ENCODE data around the gene HLA-DQA1.
A peak's percentile ranks its signal among the peaks of the same experiment; 100 is the strongest.

Gene HLA-DQA1

DNA sequence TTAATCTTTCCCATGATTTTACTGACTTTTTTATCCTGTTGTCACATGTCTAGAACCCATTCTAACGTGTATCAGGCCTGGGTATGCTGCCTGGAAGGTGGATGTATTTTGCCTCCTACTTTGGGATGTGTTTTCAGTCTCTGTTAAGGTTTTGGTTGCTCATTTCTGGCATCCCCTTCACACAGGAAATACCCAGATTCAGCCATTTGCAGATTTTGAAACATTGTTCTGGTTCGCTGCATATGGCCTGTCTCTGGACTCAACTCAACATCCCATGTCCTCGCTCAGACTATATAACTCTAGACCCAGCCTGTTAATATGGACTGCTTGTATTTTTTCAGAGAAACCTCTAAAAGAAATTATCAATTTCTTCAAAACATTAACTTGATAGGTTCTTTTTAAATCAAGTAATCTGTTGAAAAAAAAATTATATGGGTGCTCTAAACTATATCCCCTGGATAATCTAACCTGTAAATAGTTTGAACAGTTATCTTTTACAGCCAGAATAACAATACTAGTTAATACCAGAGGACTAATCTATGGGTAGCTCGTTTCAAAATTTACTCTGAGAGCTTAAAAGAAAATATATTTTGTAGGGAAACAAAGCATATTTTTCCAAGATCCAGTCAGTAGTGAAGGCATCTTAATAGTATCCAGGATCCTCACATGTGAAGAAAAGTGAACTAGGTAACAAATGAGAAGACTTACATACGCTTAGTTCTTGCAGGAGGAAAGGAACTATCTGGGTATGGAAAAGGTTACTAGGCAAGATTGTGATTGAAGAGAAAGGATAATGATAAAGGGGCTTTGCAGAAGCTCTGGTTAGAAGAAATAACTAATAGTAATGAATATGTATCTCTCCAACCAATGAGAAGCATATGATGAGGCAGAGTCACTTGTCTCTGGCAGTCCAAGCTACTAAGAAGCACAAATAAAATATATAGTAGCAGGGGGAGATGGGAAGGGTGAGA, 52.6 kb downstream of the HLA-DQA1 start:
- Mint-ChIP-seq H3K9me3 (no peaks in the 10 kb centered on the region), H3K27ac (peak overlapping the region; percentile 26), H3K36me3 (ENCODE audit: low read depth) (no peaks in the 10 kb centered on the region), H3K4me1 (ENCODE audit: low read depth) (peaks cover 26% of the 10 kb centered on the region), H3K4me3 (no peak overlapping the region), H3K27me3 (ENCODE audit: low read depth) (peaks cover 32% of the 10 kb centered on the region)

DNA sequence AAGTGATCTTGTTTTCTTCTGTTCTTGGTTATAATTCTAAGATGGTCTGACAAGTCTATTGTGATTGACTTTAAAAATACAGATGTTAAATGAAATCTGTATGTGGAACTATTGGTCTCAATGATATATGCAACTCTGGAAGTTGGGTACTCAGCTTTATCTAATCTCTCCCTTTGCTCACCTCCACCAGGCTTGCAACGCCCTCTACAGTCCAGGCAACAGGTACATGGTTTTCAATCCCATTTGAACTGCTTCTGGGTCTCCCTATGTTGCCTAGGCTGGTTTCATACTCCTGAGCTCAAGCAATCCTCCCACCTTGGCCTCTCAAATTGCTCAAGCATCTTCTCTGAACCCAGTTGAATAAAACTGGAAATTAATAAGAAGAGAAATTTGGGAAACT, 54.8 kb downstream of the HLA-DQA1 start:
- Mint-ChIP-seq H3K27me3 (ENCODE audit: low read depth) (peaks cover 54% of the 10 kb centered on the region), H3K36me3 (ENCODE audit: low read depth) (no peaks in the 10 kb centered on the region), H3K4me1 (ENCODE audit: low read depth) (peaks cover 16% of the 10 kb centered on the region), H3K9me3 (no peaks in the 10 kb centered on the region), H3K27ac (no peak overlapping the region), H3K4me3 (no peak overlapping the region)

Data from T-helper 1 cell treated with Interleukin-12 subunit alpha and Interleukin-12 subunit beta and Interleukin-4 antibody, amounts not matched to agents 30 μg/mL and 1 μg/mL, for 36 hours (primary cell).